HL-60/S4 treated with phorbol 12-myristate 13-acetate at 8.2 ng/mL for 4 days and 3 days (cell line): ENCODE measurements around the gene CAMSAP1.
"Not testable (repeated sequence)": the region's sequence is repeated elsewhere in the genome, so short reads cannot be mapped to it uniquely, and the experiment has no call there.

Experiments
- in situ Hi-C: fragments of 300-500 bp; cut with MboI; formaldehyde crosslinking; loops from 2 replicates; pipeline ENCODE4 v1.15.0; 2022; ENCODE audit warnings: low sequenced_read_pairs

The CAMSAP1 gene

GRCh38 chr9:135901031-135901758 lies 6.2 kb downstream of the CAMSAP1 start:
- in situ Hi-C loops = no loop called here

- in situ Hi-C loops = no loop called here
Measured at GRCh38 chr9:135898634-135899407, 8.5 kb downstream of the CAMSAP1 start.

- in situ Hi-C loops = no loop called here
Measured at GRCh38 chr9:135896626-135897025, 10.7 kb downstream of the CAMSAP1 start.

GRCh38 chr9:135896205-135896604 lies 11.1 kb downstream of the CAMSAP1 start:
- in situ Hi-C loops = no loop called here

- in situ Hi-C loops = no loop called here
Measured at GRCh38 chr9:135895202-135895848, 12.0 kb downstream of the CAMSAP1 start.

GRCh38 chr9:135893104-135893503 lies 14.2 kb downstream of the CAMSAP1 start:
- in situ Hi-C loops = no loop called here

- in situ Hi-C loops = not testable (repeated sequence)
Measured at GRCh38 chr9:135892327-135892726, 15.0 kb downstream of the CAMSAP1 start.

- in situ Hi-C loops = no loop called here
Measured at GRCh38 chr9:135891027-135891631, 16.2 kb downstream of the CAMSAP1 start.

- in situ Hi-C loops = no loop called here
Measured at GRCh38 chr9:135890190-135891026, 16.9 kb downstream of the CAMSAP1 start.

GRCh38 chr9:135889564-135890189 lies 17.7 kb downstream of the CAMSAP1 start:
- in situ Hi-C loops = no loop called here

GRCh38 chr9:135888766-135889394 lies 18.5 kb downstream of the CAMSAP1 start:
- in situ Hi-C loops = no loop called here

- in situ Hi-C loops = no loop called here
Measured at GRCh38 chr9:135888126-135888765, 19.1 kb downstream of the CAMSAP1 start.

GRCh38 chr9:135887585-135888050 lies 19.7 kb downstream of the CAMSAP1 start:
- in situ Hi-C loops = no loop called here

GRCh38 chr9:135887021-135887507 lies 20.3 kb downstream of the CAMSAP1 start:
- in situ Hi-C loops = no loop called here

- in situ Hi-C loops = no loop called here
Measured at GRCh38 chr9:135886147-135886981, 21.0 kb downstream of the CAMSAP1 start.

- in situ Hi-C loops = no loop called here
Measured at GRCh38 chr9:135885100-135885853, 22.1 kb downstream of the CAMSAP1 start.
